Stimulated activated CD4-positive, alpha-beta T cell treated with anti-CD3 and anti-CD28 coated beads, Interleukin-4, amount 100 ng/mL, for 1 hour (primary cell): ENCODE data around the gene RBM25.

Experiments used
- DNase-seq: peaks from one replicate; pipeline ENCODE4 v3.0.0-alpha.2; 2020

The RBM25 gene

DNA sequence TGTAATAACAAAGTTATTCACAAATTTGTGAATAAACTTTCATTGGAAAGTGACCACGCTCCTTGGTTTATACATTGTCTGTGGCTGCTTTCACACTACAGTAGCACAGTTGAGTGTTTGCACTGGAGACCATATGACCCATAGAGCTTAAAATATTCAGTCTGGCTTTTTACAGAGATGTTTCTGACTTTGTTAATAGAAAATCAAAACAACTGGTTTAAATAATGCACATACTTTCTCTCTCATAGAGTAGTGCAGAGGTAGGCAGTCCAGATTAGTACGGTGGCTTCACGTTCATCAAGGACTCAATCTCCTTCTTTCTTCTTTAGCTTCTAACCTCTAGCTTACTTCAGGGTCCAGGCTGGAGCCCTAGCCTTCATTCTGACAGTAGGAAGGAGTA, 114.2 kb downstream of the RBM25 start:
- DNase-seq = no peak

DNA sequence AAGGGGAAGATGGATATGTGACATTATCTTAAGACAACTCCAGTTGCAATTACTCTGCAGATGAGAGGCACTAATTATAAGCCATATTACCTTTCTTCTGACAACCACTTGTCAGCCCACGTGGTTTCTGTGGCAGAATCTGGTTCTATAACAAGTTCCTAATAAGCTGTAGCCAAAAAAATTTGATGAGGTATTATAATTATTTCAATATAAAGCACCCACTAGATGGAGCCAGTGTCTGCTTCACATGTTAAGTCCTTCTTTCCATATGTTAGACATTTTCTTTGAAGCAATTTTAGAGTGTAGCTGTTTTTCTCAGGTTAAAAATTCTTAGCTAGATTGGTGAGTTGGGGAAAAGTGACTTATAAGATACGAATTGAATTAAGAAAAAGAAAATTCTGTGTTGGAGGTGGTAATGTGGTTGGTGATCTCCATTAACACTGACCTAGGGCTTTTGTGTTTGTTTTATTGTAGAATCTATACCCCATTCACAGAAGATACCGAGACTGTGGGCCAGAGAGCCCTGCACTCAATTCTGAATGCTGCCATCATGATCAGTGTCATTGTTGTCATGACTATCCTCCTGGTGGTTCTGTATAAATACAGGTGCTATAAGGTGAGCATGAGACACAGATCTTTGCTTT, 114.9 kb downstream of the RBM25 start:
- DNase-seq = no peak
